ENCODE measurements around the gene CKAP2.
"Not testable (repeated sequence)": the region's sequence is repeated elsewhere in the genome, so short reads cannot be mapped to it uniquely, and the experiment has no call there.

CKAP2 gene

DNA sequence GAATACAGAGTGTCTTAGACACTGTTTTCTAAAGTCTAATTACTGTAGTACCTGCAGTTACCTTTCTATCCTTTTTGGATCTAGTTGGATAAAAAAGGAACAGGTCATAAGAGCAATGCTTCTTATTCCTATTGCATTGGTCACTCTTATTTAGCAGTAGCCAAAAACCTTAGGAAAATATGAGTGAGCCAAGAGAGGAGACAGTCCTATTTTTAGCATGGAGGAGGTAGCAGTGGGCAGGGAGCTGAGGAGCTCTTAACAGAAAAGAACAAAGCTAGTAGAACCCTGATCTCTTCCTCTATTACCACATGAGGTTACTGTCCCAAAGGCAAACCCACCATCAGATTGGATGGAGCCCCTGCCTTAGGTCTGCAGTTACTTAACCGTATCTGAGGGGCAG, 50.6 kb downstream of the CKAP2 start:
- H3K4me1 ChIP-seq (ENCODE audit: control insufficient read depth, insufficient read depth, low read length); H3K4me3 ChIP-seq (ENCODE audit: low read length); H3K9me3 ChIP-seq (ENCODE audit: control insufficient read depth, low read length); H3K36me3 ChIP-seq (ENCODE audit: control insufficient read depth, insufficient read depth, low read length, severe bottlenecking); H3K9ac ChIP-seq (ENCODE audit: low read length); DNase-seq (ENCODE audit: low read depth); H3K27me3 ChIP-seq (replicated peaks; ENCODE audit: control insufficient read depth, insufficient read depth, low read length): not testable (repeated sequence)

DNA sequence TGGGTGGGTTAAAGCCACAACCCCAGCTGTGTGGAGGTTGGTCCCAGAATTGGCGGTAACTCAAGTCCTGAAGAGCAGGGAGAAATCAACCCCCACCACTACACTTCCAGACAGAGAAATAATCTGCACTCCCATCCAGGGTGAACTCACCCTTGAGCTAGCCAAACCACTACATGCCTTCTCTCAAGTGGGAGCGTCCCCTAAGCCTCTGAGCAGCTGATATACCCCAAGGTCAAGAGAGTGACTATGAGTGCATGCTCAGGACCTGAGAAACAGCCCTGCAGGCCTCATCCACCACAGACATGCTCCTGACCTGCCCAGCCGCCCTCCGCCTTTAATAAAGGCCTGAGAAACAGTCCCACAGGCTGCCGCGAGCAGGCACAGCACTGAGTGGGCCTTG, 54.3 kb downstream of the CKAP2 start:
- H3K27me3 ChIP-seq (replicated peaks; ENCODE audit: control insufficient read depth, insufficient read depth, low read length); DNase-seq (ENCODE audit: low read depth); H3K9ac ChIP-seq (ENCODE audit: low read length); H3K4me1 ChIP-seq (ENCODE audit: control insufficient read depth, insufficient read depth, low read length); H3K4me3 ChIP-seq (ENCODE audit: low read length); H3K36me3 ChIP-seq (ENCODE audit: control insufficient read depth, insufficient read depth, low read length, severe bottlenecking); H3K9me3 ChIP-seq (ENCODE audit: control insufficient read depth, low read length): not testable (repeated sequence)

DNA sequence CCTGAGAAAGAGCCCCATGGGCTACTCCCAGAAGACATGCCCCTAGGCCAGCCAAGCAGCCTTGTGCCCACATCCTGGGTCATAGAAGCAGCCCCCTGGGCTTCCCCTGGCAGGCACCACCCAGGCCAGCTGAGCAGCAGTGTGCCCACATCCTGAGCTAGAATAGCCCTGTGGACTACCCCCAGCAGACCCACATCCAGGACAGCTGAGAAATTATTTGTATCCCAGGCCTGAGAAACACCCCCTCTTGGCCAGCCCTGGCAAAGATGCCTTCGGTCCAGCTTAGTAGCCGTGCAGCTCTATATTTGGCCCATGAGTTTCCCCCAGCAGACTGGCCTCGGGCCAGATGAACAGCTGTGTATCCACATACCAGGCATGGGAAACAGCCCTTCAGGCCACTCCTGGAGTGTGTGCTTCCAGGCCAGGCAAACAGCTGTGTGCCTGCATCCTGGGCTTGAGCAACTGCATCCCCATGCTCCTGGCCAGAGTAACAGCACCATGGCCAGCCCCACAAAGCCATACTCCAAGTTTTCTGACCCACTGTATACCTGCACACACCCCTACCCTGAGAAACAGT, 55.0 kb downstream of the CKAP2 start:
- not testable (repeated sequence) for H3K27me3 ChIP-seq (replicated peaks; ENCODE audit: control insufficient read depth, insufficient read depth, low read length); DNase-seq (ENCODE audit: low read depth); H3K4me3 ChIP-seq (ENCODE audit: low read length)

DNA sequence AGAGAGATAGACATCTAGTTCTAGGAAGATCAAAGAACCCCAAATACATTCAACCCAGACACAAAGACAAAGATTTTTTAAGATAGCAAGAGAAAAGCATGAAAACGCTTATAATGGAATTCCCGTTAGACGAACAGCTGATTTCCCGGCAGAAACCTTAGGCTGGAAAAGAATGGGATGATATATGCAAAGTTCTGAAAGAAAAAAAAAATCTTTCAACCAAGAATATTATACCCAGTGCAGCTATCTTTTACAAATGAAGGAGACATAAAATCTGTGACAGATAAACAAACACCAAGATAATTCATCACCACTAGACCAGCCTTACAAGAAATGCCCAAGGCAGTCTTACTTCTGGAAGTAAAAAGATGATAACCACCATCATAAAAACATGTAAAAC, 56.3 kb downstream of the CKAP2 start:
- not testable (repeated sequence) for H3K4me3 ChIP-seq (ENCODE audit: low read length); H3K9ac ChIP-seq (ENCODE audit: low read length); H3K4me1 ChIP-seq (ENCODE audit: control insufficient read depth, insufficient read depth, low read length); DNase-seq (ENCODE audit: low read depth); H3K9me3 ChIP-seq (ENCODE audit: control insufficient read depth, low read length); H3K36me3 ChIP-seq (ENCODE audit: control insufficient read depth, insufficient read depth, low read length, severe bottlenecking); H3K27me3 ChIP-seq (replicated peaks; ENCODE audit: control insufficient read depth, insufficient read depth, low read length)

More for the DNA sequence above, 55.0 kb downstream of the CKAP2 start:
- not testable (repeated sequence) for H3K4me1 ChIP-seq (ENCODE audit: control insufficient read depth, insufficient read depth, low read length); H3K9ac ChIP-seq (ENCODE audit: low read length); H3K36me3 ChIP-seq (ENCODE audit: control insufficient read depth, insufficient read depth, low read length, severe bottlenecking); H3K9me3 ChIP-seq (ENCODE audit: control insufficient read depth, low read length)

DNA sequence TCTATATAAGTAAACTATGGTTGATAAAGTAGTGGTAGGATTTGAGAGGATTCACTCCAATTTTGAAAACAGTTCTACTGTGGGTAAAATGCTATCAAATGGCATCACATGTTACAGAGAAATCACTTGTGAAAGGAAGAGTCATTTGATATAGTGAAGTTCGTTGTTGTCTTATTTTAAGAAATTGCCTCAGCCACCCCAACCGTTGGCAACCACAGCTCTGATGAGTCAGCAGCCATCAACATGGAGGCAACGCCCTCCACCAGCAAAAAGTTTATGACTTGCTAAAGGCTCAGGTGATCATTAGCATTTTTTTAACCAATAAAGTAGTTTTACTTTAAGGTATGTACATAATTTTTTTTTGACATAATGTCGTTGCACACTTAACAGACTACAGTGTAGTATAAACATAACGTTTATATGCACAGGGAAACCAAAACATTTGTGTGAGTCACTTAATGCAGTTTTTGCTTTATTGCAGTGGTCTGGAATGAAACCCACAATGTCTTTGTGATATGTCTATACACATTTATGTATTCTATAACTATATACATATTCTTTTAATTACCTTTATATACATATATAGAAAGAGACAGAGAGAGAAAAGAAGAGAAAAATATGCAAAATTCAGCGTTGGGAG, 58.8 kb downstream of the CKAP2 start:
- H3K27me3 ChIP-seq (replicated peaks; ENCODE audit: control insufficient read depth, insufficient read depth, low read length); H3K36me3 ChIP-seq (ENCODE audit: control insufficient read depth, insufficient read depth, low read length, severe bottlenecking); H3K9ac ChIP-seq (ENCODE audit: low read length); H3K4me1 ChIP-seq (ENCODE audit: control insufficient read depth, insufficient read depth, low read length); H3K9me3 ChIP-seq (ENCODE audit: control insufficient read depth, low read length); H3K4me3 ChIP-seq (ENCODE audit: low read length): not testable (repeated sequence)
- peak; percentile 0 for DNase-seq (ENCODE audit: low read depth)

DNA sequence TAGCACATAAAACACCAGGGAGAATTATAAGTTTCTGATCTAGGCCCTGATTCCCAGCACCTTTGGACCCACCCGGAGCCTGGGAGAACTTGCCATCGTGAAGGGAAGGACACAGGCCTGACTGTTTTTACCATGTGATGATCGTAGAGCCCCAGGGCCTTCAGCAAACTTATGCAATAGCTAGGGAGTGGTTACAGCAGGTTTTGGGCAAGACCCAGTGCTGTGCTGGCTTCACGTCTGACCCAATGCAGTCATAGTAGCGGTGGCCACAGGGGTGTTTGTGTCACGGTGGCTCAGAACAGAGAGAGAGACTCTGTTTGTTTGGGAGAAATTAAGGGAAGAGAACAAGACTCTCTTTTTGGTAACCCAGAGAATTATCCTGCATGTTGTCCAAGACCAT, 68.0 kb downstream of the CKAP2 start:
- not testable (repeated sequence) for H3K9ac ChIP-seq (ENCODE audit: low read length); H3K36me3 ChIP-seq (ENCODE audit: control insufficient read depth, insufficient read depth, low read length, severe bottlenecking); H3K9me3 ChIP-seq (ENCODE audit: control insufficient read depth, low read length); DNase-seq (ENCODE audit: low read depth); H3K27me3 ChIP-seq (replicated peaks; ENCODE audit: control insufficient read depth, insufficient read depth, low read length); H3K4me1 ChIP-seq (ENCODE audit: control insufficient read depth, insufficient read depth, low read length); H3K4me3 ChIP-seq (ENCODE audit: low read length)
